ENCODE data around the gene VEGFB.

VEGFB gene

DNA sequence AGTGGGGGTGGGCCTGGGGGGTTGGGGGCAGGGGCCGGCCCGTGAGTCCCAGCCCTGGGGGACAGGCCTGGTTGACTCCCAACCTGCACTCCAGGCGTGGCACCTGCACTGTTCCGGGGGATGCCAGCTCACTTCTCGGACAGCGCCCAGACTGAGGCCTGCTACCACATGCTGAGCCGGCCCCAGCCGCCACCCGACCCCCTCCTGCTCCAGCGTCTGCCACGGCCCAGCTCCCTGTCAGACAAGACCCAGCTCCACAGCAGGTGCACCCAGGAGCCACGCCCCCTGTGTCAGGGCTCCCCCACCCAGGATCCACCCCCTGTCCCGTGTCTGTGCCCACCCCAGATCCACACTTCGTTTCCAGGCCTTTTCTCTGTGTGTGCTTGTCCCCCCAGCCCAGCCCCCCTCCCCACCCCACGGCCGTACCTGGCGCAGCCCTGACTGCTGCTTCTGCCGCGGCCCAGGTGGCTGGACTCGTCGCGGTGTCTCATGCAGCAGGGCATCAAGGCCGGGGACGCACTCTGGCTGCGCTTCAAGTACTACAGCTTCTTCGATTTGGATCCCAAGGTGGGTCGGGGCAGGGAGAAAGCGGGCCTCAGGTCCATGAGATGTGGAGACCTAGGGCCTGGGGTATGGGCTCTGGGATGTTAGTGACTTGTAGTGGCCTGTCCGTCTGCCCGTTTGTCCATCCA, 23.1 kb upstream of the VEGFB start:
- no peak for DNase-seq (ENCODE audit: low spot score)

- no peak for DNase-seq (ENCODE audit: low spot score)
Measured at GRCh38 chr11:64216879-64217278, 17.5 kb upstream of the VEGFB start.

DNA sequence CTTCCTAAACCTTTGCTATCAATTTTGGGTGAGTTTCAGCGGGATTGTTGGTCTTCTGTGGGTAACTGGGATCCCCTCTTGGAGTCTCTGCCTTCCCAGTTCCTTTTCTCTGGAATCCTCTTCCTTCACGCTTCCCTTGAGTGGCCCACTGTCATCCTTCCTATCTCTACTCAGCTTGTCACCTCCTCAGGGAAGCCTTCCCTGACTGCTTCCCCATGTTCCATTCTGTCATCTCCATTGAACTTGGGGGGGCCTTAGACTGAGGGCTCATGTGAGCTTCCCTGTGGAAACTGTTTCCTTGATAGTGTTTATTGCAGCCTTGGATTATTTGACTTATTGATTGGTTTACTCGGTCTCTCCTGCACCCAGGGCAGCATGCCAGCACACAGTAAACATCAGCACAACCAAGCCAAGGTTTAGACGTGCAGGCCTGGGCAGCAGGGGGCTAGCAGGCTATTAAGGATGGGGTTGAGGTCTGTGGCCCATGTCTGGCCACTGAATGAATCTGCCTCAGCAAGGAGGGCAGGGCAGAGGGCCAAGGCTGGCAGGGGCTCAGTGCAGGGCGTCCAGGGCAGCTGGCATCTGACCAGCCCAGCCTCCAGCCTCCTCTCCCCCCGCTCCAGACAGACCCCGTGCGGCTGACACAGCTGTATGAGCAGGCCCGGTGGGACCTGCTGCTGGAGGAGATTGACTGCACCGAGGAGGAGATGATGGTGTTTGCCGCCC, 15.6 kb upstream of the VEGFB start:
- DNase-seq (ENCODE audit: low spot score), result no peak

GRCh38 chr11:64219354-64219684, 15.1 kb upstream of the VEGFB start:
- no peak for DNase-seq (ENCODE audit: low spot score)

DNA sequence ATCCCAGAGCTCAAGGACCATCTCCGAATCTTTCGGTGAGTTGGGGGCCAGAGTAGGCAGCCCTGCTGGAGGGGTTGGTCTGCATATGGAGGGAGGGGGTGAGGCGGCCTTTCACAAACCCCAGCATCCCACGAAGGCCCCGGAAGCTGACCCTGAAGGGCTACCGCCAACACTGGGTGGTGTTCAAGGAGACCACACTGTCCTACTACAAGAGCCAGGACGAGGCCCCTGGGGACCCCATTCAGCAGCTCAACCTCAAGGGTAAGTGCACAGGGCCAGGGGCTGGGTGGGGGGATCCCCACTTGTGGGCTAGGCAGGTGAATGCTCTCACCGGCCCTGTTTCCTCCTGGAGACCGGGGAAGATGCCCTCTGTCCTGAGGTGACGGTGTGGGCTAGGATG, 14.6 kb upstream of the VEGFB start:
- no peak for DNase-seq (ENCODE audit: low spot score)

DNA sequence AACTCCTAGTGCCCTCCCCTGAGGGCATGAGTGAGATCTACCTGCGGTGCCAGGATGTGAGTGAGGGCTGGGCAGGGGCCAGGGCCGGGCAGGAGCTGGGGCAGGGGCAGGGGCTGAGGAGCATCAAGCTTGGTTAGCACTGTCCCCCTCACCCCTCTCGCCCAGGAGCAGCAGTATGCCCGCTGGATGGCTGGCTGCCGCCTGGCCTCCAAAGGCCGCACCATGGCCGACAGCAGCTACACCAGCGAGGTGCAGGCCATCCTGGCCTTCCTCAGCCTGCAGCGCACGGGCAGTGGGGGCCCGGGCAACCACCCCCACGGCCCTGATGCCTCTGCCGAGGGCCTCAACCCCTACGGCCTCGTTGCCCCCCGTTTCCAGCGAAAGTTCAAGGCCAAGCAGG, 14.1 kb upstream of the VEGFB start:
- DNase-seq (ENCODE audit: low spot score), result no peak

GRCh38 chr11:64220798-64221197, 13.6 kb upstream of the VEGFB start:
- no peak for DNase-seq (ENCODE audit: low spot score)

- DNase-seq (ENCODE audit: low spot score), result no peak
Measured at GRCh38 chr11:64222651-64223000, 11.8 kb upstream of the VEGFB start.

GRCh38 chr11:64223001-64223651, 11.3 kb upstream of the VEGFB start:
- DNase-seq (ENCODE audit: low spot score), result no peak

DNA sequence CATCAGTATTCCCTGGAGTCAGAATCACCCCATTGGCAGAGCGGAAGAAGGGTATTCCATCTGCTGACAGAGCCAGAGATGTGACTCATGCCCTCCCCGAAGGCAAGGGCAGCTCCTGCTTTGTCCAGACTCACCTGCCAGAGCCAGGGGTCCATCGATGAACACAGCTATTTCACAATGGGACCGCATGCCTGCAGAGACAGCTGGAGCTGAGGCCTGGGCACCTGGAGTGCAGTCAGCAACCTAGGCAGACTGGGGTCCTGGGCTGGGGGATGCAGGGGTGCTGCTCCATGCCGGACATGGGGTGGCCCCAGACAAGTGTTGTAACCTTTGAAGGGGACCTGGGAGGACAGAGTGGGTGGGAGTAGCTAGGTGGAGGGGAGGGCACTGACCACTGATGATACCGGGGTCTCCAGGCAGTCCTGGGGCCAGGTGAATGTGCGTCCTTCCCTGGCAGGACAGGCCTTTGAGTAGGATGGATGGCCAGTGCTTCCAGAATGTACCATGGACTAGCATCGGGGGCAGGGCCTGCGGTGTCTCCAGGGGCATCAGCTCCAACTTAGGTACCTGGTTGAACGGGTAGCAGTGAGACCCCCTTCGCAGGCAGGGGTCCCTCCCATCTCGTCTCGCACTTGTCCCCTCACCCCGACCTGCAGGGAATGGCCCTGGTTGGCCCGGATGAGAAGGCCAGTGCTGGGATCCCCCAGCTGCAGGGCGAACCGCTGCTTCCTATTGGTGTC, 10.1 kb upstream of the VEGFB start:
- DNase-seq (ENCODE audit: low spot score), result no peak

DNA sequence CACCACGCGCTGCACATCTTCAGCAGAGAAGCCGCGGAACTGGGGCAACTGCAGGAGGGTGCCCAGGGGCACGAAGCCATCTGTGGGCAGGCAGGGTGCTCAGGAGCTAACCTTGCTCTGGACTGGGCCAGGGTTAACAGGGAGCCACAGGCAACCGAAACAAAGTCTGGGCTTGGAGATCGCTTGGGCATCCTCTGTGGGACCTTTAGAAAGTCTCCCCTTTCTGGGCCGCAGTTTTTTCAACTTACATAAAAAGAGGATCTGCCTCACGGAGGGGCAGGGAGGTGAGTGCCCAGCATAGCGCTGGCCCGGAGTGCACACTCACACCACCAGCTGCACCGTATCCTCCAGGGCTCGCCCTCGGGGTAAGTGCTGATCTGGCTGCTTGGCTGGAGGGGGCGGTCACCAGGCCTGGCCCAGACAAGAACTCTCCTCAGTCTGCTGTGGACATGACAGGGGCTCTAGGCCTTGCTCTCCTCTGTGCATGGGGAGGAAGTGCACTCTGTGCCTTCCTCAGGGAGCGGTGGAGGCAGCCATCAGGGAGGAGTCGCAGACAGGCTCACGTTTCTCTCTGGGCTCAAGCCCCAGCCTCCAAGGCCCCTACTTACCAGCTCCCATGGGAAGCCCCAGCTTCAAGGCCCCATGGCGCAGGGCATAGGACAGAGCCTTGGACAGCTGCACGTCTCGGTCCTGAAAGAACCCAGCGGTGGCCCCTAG, 9.3 kb upstream of the VEGFB start:
- no peak for DNase-seq (ENCODE audit: low spot score)

- peak; percentile 96 for DNase-seq (ENCODE audit: low spot score)
Measured at GRCh38 chr11:64225608-64226506, 8.5 kb upstream of the VEGFB start, which contains the start of the genes NUDT22 and TRPT1. NUDT22 (plus strand) TSS chr11:64226274; CDS start chr11:64226653, 379 bp downstream. TRPT1 (minus strand) TSS chr11:64226186; CDS start chr11:64225860, 326 bp downstream.

DNA sequence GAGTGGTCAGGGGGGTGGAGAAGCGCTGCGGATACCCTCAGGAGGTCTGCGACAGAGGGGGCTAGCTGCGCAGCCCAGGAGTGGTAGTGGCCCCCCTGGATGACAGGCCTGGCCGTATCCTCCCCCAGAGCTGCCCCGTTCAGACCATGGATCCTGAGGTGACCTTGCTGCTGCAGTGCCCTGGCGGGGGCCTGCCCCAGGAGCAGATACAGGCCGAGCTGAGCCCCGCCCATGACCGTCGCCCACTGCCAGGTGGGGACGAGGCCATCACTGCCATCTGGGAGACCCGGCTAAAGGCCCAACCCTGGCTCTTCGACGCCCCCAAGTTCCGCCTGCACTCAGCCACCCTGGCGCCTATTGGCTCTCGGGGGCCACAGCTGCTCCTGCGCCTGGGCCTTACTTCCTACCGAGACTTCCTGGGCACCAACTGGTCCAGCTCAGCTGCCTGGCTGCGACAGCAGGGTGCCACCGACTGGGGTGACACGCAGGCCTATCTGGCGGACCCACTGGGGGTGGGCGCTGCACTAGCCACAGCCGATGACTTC, 7.8 kb upstream of the VEGFB start:
- DNase-seq (ENCODE audit: low spot score), result peak; percentile 54

GRCh38 chr11:64227405-64227956, 6.9 kb upstream of the VEGFB start:
- DNase-seq (ENCODE audit: low spot score), result no peak

GRCh38 chr11:64229090-64229743, 5.2 kb upstream of the VEGFB start:
- no peak for DNase-seq (ENCODE audit: low spot score)

- DNase-seq (ENCODE audit: low spot score), result no peak
Measured at GRCh38 chr11:64229744-64230170, 4.6 kb upstream of the VEGFB start.

DNA sequence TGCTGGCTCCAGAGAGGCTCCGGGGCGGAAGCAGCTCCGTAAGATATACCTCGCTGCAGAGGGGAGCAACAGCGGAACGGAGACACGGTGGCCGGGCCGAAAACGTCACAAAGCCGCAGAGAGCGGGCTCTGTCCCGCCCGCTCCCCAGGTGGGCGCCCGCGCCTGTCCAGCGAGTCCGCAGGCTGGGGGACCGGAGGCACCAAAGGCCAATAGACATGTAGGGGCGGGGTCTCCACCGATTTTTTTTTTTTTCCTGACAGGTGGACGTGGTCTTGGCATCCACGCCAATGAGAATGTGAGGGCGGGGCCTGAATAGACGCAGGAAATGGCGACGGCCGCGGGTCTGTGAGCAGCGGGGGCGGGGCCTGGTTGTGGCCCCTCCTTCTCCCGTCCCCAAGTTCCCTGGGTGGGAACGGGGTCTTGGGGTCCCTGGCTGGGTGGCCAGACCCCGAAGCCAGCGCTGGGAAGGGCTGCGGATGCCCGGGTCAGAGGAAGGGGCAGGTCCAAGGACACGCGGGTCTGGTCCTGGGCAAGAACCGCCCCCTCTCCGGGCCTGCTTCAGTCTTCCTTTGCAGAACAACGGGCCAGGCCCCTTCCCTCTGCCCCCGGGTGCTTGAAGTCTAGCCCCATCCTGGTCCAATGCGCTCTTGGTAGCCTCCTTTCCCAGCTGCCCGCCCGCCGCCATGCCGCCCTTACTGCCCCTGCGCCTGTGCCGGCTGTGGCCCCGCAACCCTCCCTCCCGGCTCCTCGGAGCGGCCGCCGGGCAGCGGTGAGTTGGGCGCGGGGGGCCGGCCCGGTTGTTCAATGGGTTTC, 4.0 kb upstream of the VEGFB start, which contains the start of gene DNAJC4:
DNAJC4 (plus strand) TSS at position 378 of the 814 bp plus-strand sequence; CDS start at position 685, 307 bp downstream.
- DNase-seq (ENCODE audit: low spot score), result peak; percentile 86

- no peak for DNase-seq (ENCODE audit: low spot score)
Measured at GRCh38 chr11:64230985-64231365, 3.4 kb upstream of the VEGFB start.

DNA sequence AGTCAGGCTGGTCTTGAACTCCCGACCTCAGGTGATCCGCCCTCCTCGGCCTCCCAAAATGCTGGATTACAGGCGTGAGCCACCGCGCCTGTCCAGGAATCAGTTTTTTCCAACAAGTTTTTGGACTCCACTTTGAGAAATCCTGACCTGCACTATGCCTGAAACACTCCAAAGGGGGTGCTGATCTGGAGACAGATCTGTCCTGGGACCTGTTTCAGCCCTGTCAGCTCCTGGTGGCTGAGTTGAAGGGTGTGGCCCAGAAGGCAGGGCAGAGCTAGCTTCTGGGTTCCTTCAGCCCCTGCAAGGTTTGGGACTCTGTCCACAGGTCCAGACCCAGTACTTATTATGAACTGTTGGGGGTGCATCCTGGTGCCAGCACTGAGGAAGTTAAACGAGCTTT, 2.8 kb upstream of the VEGFB start:
- DNase-seq (ENCODE audit: low spot score), result no peak
